ENCODE measurements around the gene SPOP.

The SPOP gene

GRCh38 chr17:49549691-49550678 lies 127.9 kb downstream of the SPOP start:
- no peak for FAIRE-seq
- DNase-seq (ENCODE audit: insufficient read length) = no peak
- TF ChIP-seq POLR2A (IDR thresholded peaks at IDR 0.05; ENCODE audit: low read depth, low read length) (no peak), TAF1 (IDR thresholded peaks at IDR 0.05; ENCODE audit: borderline replicate concordance, low read depth, low read length) (no peak), POLR2AphosphoS5 (IDR thresholded peaks at IDR 0.05; ENCODE audit: low read depth, low read length) (no peak)

GRCh38 chr17:49549311-49549605 lies 128.6 kb downstream of the SPOP start:
- no peak for TF ChIP-seq TAF1 (IDR thresholded peaks at IDR 0.05; ENCODE audit: borderline replicate concordance, low read depth, low read length)
- no peak for TF ChIP-seq POLR2AphosphoS5 (IDR thresholded peaks at IDR 0.05; ENCODE audit: low read depth, low read length)
- TF ChIP-seq POLR2A (IDR thresholded peaks at IDR 0.05; ENCODE audit: low read depth, low read length) = no peak
- no peak for DNase-seq (ENCODE audit: insufficient read length)
- FAIRE-seq = no peak

All from GM12892 (cell line).